GM12874 (cell line): ENCODE results near the gene GNL2.

ENCODE experiments used
- CTCF ChIP-seq: IDR thresholded peaks from 2 replicates; pipeline ENCODE4 v1.5.1; 2011; ENCODE audit warnings: low read depth, mild to moderate bottlenecking, control low read depth, low read length, moderate library complexity; ENCODE audit not compliant: insufficient read depth

GNL2 gene

GRCh38 chr1:37556712-37557196, 39.0 kb downstream of the GNL2 start, which contains the start of gene DNALI1:
DNALI1 (plus strand) TSS chr1:37556940; CDS start chr1:37556995, 55 bp downstream.
- TF ChIP-seq CTCF, result no peak

- TF ChIP-seq CTCF, result no peak
Observed at GRCh38 chr1:37553927-37554808, 41.6 kb downstream of the GNL2 start, which contains the start of gene SNIP1. SNIP1 (minus strand) TSS chr1:37554293; CDS start chr1:37554229, 64 bp downstream.

- no peak for TF ChIP-seq CTCF
Observed at GRCh38 chr1:37553598-37553926, 42.2 kb downstream of the GNL2 start.

- no peak for TF ChIP-seq CTCF
Observed at GRCh38 chr1:37549341-37549740, 46.4 kb downstream of the GNL2 start.

GRCh38 chr1:37545019-37545418, 50.7 kb downstream of the GNL2 start:
- no peak for TF ChIP-seq CTCF

GRCh38 chr1:37544530-37544929, 51.2 kb downstream of the GNL2 start:
- no peak for TF ChIP-seq CTCF

GRCh38 chr1:37540036-37540785, 55.5 kb downstream of the GNL2 start:
- no peak for TF ChIP-seq CTCF
